CD4-positive, alpha-beta T cell treated with Interferon gamma for 1 hour (primary cell): ENCODE data around the gene PRCC.
"Not testable (repeated sequence)": the region's sequence is repeated elsewhere in the genome, so short reads cannot be mapped to it uniquely, and the experiment has no call there.

Experiments
- DNase-seq: peaks from one replicate; pipeline ENCODE4 v3.0.0-alpha.2; 2020

Gene PRCC

DNA sequence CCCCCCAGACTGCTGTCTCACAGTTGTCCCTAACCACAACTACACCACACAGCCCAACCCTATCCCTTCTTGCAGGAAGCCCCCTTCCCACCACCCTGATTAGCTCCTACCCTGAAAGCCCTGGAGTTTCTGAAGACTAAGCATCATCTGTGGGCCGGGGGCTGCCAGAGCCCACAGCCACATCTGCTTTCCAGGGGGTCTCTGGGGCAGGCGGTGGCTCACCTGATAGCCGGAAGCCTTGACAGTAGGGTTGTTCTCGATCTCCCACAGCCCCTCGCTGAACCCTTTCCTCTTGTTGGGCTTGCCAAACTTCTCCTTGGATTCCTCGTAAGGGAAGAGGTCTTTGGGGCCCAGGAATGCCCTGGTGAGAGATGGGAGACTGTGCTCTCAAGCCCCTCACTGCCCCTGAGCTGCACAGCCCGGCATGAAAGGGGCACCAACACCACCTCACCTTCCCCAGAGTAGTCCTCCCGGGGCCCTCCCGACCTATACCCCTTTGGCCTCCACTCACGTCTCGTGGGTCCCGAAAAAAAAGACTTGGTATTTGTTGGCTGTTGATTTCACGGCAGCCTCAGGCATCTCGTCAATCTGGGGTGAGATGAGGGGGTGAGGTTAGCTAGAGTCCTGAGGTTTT is 22.4 kb upstream of the PRCC start:
- DNase-seq = no peak

- DNase-seq = no peak
Observed at GRCh38 chr1:156745881-156746280, 21.5 kb upstream of the PRCC start.

- DNase-seq = no peak
Observed at GRCh38 chr1:156746406-156746727, 21.0 kb upstream of the PRCC start.

GRCh38 chr1:156746728-156747631 is 20.4 kb upstream of the PRCC start:
- DNase-seq = peak; percentile 83

GRCh38 chr1:156747742-156748669 is 19.3 kb upstream of the PRCC start:
- no peak for DNase-seq

GRCh38 chr1:156748670-156749418 is 18.5 kb upstream of the PRCC start:
- DNase-seq = peak; percentile 29

DNA sequence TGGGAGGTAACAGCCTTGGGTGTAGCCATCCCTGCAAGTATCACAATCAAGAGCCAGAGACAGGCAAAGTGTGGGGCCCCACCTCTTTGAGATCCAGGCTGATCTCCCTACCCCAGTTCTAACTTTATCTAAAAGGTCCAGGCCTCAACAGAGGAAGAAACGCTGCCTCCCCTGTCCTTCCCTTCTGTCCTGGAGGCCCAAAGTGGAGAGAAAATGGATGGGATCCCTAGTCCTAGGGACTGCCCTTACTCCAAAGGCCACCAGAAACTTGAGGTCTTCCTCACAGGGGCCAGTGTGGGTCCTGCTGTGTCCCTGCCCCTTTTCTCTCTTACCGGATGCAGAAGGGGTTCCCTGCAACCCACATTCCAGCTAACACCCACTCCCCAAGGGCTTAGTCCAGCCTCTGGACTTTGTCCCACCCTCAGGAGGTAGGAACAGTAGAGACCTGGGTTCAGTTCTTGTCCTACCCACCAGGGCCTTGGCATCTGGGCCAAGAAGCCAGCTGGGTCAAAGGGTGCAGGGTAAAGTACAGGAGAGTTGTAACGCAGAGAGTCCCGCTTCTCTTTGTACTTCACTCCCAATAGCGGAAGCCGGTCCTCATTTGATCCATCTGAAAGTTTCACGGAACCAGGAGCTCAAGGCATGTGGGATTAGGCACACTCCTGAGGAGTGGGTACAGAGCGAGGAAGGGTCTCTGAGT is 17.8 kb upstream of the PRCC start:
- no peak for DNase-seq

GRCh38 chr1:156750191-156750672 is 17.1 kb upstream of the PRCC start:
- peak; percentile 20 for DNase-seq

GRCh38 chr1:156750711-156751450 is 16.5 kb upstream of the PRCC start:
- DNase-seq = peak; percentile 32

DNA sequence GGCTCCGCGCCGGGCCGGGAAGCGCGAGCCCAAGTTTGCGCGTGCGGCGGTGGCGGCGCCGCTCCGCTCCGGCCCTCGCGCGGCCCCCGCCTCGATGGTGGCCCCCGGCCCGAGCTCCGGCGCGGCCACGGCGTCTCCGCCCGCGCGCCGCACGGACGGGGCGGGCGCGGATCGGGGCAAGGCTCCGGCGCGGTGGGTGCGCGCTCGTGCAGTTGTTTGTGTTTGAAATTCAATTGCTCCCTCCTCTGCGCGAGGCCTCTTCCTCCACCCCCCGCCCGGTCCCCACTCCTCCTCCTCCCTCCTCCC is 15.9 kb upstream of the PRCC start, which contains the start of gene HDGF:
HDGF (minus strand) TSS at position 225 of the 306 bp plus-strand sequence. CDS start 246 bp downstream, outside the sequence.
- no peak for DNase-seq

DNA sequence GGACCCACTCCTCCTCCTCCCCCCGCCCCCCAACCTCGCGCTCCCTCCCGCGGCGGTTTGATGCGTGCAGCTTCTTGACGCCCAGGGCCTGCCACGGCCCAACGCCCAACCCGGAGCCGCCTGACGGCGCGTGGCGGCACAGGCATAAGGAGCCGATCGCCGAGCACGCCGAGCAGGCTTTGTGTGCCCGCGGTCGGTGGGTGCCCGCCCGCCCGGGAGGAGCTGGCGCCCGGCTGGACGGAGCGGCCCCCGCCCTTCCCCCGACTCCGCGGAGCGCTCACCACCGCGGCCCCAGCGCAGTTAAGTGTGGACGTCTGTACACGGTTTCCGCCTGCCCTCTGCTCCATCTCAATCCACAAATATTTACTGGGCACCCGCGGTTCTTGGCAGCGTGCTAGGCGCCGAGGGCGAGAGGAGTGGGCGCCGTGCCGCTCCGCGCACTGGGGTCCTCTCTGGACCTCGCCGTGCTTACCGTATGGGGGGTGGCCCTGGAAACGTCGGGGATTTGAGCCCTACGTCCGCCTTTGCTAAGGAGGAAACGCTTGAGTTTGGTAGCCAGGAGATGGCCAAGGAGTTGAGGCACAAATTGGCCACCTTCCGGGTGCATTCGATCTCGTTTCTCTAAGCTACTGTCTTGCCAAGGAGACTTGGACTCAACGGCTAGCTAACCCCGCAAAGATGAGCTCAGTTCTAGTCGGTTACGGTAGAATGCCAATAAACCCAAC is 15.4 kb upstream of the PRCC start:
- peak; percentile 96 for DNase-seq

DNA sequence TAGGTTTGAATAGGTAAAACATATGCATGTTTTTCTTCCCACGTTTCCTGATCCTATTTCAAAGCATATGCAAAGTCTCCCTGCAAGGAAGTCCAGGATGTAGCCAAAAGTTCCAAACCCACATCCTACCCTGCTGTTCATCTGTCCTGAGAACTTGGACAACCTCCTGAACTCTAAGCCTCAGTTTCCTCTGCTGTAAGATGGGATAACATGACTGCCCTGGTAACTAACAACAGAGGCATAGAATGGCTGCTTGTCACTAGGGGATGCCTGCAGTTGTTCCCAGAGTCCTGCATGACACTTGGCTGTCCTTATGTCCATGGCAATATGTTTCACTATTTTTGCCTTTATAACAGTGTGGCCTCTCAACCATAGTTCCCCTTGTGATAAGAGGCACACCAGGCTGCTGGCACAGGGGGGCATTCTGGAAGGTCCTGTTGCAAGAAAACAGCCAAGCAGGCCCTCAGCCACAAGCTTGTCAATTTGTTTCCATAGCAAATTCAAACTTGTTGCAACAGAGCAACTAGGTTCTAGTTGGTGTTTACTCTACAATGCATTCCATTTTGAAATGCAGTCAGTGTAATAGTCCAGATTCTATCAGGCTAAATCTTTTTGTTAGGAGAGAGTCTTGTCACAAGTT is 14.4 kb upstream of the PRCC start:
- DNase-seq = no peak

- no peak for DNase-seq
Observed at GRCh38 chr1:156754219-156754618, 13.1 kb upstream of the PRCC start.

DNA sequence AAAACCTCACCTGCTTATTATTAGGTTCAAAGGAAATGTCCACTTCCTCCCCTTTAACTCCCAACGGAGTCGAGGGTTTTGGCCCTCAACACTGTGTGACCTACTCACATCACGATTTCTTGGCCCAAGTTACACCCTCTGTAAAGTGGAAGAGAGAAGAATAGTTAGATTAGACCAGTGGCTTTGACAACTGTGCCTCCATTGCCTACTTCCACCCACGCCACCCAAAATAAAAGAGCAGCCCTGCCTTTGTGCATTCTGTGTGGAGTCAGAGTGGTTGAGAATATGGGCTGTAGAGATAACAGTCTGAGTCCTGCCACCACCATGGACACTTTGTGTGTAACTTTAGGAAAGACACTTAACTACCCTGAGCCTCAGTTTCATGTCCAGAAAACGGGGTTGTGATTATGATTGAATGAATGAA is 11.8 kb upstream of the PRCC start:
- no peak for DNase-seq

- no peak for DNase-seq
Observed at GRCh38 chr1:156756355-156756754, 11.0 kb upstream of the PRCC start.

- DNase-seq = not testable (repeated sequence)
Observed at GRCh38 chr1:156757572-156758253, 9.6 kb upstream of the PRCC start.

- DNase-seq = no peak
Observed at GRCh38 chr1:156760092-156760795, 7.1 kb upstream of the PRCC start.

GRCh38 chr1:156760796-156761104 is 6.6 kb upstream of the PRCC start:
- no peak for DNase-seq

DNA sequence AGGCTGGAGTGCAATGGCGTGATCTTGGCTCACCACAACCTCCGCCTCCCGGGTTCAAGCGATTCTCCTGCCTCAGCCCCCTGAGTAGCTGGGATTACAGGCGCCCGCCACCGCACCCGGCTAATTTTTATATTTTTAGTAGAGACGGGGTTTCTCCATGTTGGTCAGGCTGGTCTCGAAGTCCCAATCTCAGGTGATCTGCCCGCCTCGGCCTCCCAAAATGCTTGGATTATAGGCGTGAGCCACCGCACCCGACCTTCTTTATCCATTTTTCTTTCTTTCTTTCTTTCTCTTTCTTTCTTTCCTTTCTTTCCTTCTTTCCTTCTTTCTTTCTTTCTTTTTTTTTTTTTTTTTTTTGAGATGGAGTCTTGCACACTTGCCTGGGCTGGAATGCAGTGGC is 2.2 kb upstream of the PRCC start:
- not testable (repeated sequence) for DNase-seq
